ENCODE data around the gene OR51B4.

- no peak for TF ChIP-seq EZH2 (IDR thresholded peaks at IDR 0.05)
- no peak for TF ChIP-seq ZFX (IDR thresholded peaks at IDR 0.05)
- no peak for TF ChIP-seq CTCF (IDR thresholded peaks at IDR 0.05 in 2 of 3, conservative IDR thresholded peaks at IDR 0.05 in 1 of 3; ENCODE audit: borderline replicate concordance in 1 of 3, insufficient read depth in 1 of 3, low read depth in 2 of 3, low read length in 2 of 3)
- no peak for TF ChIP-seq POLR2A (IDR thresholded peaks at IDR 0.05; ENCODE audit: borderline replicate concordance, extremely low read depth, insufficient read depth, insufficient read length)
- no peak for TF ChIP-seq POLR2AphosphoS5 (IDR thresholded peaks at IDR 0.05; ENCODE audit: low read depth, low read length)
- TF ChIP-seq CEBPB (IDR thresholded peaks at IDR 0.05; ENCODE audit: low read depth), result no peak
- no peak for TF ChIP-seq EGR1 (IDR thresholded peaks at IDR 0.05; ENCODE audit: low read depth)
- no peak for TF ChIP-seq REST (IDR thresholded peaks at IDR 0.05; ENCODE audit: low read depth)
- no peak for TF ChIP-seq RAD21 (IDR thresholded peaks at IDR 0.05; ENCODE audit: low read depth)
- no peak for TF ChIP-seq SIN3A (IDR thresholded peaks at IDR 0.05; ENCODE audit: low read depth)
- TF ChIP-seq TCF7L2 (IDR thresholded peaks at IDR 0.05; ENCODE audit: borderline replicate concordance, extremely low read depth, insufficient read depth, insufficient read length), result no peak
- TF ChIP-seq YY1 (IDR thresholded peaks at IDR 0.05; ENCODE audit: extremely low read depth, insufficient replicate concordance, low read depth, low read length), result no peak
- TF ChIP-seq ZNF274 (IDR thresholded peaks at IDR 0.05; ENCODE audit: low read depth, low read length), result no peak
- no peak for TF ChIP-seq EZH2phosphoT487 (IDR thresholded peaks at IDR 0.05; ENCODE audit: borderline replicate concordance)
Measured at GRCh38 chr11:5351208-5351607, 49.5 kb upstream of the OR51B4 start, which contains the start of gene OR51B6.
